Activated naive CD4-positive, alpha-beta T cell (primary cell): ENCODE measurements around the gene FXYD3.

Experiments used
- DNase-seq, 4 experiments: peaks; one replicate each; lab custom pipeline; 2025; lab: John Stamatoyannopoulos, UW

Gene FXYD3

GRCh38 chr19:35115177-35115951 is at the start of gene FXYD3:
Gene FXYD3, plus strand, starts transcription at chr19:35115823. Its CDS starts 3,554 bp downstream, at chr19:35119377.
- no peak for DNase-seq

DNA sequence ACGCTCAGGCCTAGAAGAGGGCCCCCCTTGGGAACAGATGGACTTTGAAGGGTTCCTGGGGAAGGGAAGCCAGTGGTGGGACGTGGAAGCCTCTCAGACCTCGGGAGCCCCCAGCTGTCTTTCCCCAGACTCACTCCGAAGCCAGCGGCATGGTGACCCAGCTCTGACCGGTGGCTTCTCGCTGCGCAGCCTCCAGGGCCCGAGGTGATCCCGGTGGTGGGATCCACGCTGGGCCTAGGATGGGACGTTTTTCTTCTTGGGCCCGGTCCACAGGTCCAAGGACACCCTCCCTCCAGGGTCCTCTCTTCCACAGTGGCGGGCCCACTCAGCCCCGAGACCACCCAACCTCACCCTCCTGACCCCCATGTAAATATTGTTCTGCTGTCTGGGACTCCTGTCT is 49.5 kb upstream of the FXYD3 start:
- DNase-seq = no peak

- peak; percentile 79 to 94 (median 89) for DNase-seq
These were observed 48.7 kb upstream of the FXYD3 start for GRCh38 chr19:35066691-35067563.

- DNase-seq = no peak
These were observed 46.5 kb upstream of the FXYD3 start for GRCh38 chr19:35068941-35069634.

DNA sequence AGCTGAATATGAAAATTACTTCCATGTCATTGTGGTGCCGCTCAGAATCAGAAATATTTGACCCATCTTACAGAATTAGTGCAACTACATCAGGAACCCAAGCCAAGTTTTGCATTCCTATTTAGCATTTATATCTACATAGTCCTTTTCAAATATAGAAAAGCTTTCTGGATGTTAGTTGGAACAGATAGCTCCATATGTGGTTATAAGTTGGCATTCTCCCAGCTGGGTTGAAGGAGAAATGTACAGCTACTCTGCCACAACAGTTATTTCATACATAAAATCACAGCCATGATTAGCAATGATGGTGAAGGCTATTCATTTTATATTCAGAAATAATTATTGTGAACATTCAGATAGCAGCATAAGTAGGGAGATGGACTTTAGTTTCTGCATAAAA is 45.9 kb upstream of the FXYD3 start:
- no peak for DNase-seq

DNA sequence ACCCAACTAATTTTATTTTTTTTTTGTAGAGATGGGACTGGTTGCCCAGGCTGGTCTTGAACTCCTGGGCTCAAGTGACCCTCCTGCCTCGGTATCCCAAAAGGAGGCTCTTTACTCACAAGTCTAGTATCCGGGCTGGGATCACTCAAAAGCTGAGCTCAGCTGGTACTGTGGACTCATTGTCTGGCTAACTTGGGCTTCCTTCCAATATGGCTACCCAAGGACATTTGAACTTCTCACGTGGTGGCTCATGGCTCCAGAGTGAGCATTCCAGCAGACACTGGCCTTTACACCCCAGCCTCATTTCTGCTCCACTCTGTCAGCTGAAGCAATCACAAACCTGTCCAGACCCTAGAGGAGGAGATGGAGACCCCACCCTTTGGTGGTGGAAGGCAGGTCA is 45.2 kb upstream of the FXYD3 start:
- no peak for DNase-seq

DNA sequence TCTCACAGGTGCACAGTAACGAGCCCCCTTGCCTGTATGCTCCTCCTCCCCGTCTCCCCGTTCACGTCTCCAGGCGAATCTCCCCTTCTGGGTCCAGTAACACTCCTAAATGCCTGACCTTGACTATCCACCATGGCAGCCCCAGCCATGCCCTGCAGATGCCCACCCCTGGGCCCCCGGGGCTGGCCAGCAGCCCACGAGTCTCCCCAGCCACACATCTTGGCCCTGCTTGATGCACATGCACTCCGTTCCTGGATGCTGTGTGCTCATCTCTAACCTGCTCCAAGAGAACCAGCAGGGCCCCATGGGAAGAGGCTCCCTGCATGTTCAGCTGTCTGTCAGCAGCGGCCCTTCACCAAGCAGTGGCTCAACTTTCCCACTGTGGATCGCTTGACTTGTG is 42.1 kb upstream of the FXYD3 start:
- DNase-seq = no peak

DNA sequence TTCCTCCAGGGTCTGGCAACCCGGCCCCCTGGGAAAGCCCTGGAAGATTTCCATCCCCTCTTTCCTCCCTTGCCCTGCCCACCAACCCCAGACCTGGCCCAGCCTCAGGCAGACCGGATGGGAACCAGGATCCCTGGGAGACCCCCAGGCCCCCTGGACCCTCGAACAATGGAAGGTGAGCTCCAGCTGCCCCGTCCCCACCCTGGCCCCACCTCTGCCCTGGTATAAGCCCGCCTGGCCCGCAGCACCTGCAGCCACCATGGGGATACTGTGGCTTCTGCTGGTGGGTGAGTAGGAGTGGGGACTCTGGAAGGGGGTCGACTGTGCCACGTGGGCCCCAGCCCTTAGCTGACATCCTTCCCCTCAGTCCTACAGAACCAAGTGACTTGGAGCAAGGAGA is 41.7 kb upstream of the FXYD3 start:
- DNase-seq = no peak

GRCh38 chr19:35074426-35075201 is 41.0 kb upstream of the FXYD3 start:
- no peak for DNase-seq

- DNase-seq = no peak
These were observed 40.2 kb upstream of the FXYD3 start for GRCh38 chr19:35075202-35076025.

DNA sequence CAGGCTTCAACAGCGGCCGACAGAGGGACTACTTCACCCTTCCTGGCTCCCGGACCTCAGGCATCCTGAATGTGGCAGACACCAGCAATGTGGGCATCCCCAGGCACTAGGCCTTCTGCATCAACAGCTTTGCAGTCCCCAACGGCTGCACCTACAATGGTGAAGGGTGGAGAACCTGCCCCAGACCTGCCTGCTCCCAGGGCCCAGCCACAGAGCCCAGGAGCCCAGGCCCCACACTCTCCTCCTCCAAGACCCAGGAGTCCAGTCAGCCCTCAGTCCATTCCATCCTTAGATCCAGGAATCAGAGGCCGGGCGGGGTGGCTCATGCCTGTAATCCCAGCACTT is 39.6 kb upstream of the FXYD3 start:
- DNase-seq = no peak

- no peak for DNase-seq
These were observed 39.0 kb upstream of the FXYD3 start for GRCh38 chr19:35076657-35077056.

DNA sequence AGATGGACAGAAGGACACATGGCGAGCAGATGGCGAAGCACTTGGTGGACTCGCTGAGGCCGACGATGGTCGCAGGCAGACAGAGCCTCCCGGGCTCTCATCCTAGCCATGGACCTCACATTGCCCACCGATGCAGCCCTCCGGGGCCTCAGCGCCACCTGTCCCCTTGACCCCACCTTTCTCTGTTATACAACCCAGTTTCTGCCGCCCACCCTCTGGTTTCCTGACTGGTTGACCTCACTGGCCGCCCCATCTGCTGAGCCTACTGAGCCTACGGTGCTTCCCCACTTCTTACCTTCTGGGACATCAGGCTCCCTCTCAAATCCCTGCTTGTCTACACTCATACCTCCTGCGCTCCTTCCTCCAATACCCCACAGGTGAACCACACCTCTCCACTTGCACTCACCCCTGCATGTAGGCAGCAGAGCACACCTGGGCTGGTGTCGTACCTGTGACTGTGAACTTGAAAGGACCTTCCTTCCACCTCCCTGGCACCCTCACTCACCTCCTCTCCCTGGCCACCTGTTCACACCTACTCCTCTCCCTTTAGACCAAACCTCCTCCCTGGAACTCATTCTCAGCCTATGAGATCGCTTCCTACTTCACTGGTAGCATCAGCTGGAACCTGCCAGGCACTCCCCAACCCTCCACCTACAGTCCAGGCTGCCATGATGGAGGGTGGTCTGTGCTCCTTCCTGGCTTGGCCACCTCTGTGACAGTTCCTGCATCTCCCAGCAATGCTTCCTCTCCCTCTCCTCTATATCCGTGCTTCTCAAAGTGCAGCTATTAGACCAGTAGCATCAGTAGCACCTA is 38.0 kb upstream of the FXYD3 start:
- no peak for DNase-seq

DNA sequence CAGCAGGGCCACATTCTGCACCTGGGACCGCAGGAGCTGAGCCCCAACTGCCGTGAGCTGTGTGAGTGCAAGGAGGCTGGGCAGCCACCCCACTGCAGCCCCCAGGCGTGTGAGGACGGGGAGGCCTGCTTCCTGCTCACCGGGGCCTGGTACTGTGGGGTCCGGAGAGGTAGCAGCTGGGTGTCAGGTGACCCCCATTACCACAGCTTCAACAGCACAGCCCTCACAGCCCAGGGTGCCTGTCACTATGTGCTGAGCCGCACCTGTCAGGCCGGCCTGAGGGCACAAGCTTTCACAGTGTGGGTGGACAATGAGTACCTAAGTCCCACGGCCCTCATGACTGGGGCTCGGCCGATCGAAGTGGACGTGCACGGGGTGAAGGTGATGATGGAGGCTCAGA is 35.8 kb upstream of the FXYD3 start:
- no peak for DNase-seq

DNA sequence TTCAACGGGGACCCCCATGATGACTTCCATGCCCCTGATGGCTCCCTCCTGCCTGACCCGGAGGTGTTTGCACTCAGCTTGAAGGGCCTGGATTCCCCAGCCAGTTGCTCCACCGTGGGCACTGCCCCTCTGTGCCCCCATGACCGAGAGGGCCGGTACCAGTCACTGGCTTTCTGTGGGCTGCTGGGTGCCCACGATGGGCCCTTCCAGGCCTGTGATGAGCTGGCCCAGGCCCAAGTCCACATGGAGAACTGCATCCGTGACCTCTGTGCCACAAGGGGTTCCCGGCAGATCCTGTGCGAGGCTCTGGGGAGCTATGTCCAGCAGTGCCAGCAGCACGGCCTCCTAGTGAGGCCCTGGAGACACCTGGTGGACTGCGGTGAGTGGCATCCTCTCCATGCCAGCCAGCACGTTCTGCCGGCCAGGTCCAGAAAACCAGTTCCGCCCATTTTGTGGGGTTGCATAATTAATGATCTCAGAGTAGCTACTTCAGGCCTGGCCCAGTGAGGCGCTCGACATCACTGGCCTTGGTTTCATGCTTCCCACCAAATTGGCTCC is 34.9 kb upstream of the FXYD3 start:
- DNase-seq = no peak

DNA sequence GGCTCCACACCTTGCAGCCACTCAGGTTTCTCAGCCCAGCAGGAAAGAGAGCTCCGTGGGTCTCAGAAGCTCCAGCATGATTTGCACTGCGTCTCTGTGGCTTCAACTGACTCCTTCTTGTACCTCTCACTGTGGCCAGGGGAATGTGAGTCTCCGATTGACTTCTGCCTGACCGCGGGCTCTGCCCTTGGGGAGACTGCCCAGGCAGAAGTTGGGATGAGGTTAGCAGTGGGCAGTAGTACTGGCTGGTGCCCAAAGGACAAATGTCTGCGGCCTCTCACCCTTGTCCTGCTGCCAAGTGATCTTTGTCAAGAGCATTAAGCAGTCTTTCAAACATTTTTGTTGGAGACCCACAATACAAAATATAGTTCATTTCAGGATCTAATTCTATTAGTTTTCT is 34.4 kb upstream of the FXYD3 start:
- no peak for DNase-seq

- DNase-seq = no peak
These were observed 31.7 kb upstream of the FXYD3 start for GRCh38 chr19:35083691-35084508.

DNA sequence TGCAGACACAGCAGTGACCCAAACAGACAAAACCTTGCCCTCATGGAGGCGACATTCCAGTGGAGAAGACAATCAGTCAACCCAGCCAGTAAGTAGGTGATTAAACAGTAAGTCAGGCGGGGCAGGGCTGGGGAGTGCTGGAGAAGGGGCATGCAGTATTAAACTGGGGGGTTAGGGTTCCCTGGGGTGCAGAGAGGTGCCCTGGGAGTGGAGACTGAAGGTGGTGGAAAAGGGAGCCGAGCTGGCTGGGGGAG is 31.2 kb upstream of the FXYD3 start:
- no peak for DNase-seq

DNA sequence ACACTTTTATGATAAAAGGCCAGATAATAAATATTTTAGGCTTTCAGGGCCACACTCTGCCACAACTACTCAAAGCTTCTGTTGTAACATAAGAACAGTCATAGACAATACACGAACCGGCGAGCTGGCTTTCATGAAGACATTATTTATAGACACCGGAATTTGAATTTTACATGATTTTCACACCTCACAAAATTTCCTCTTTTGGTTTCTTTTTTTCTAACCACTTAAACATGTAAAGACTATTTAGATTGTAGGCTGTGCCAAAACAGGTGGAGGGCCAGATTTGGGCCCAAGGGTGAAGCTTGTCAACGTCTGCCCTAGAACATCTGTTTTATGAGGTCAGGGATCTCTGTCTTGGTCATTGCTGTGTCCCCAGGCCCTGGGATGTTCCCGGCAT is 29.7 kb upstream of the FXYD3 start:
- no peak for DNase-seq
